ENCODE results near the gene FCHSD1.

GRCh38 chr5:141636106-141636412, 15.2 kb downstream of the FCHSD1 start:
- TF ChIP-seq CTCF (IDR thresholded peaks at IDR 0.05) (no peak), POLR2A (IDR thresholded peaks at IDR 0.05) (no peak)

All from thyroid gland (tissue), 4 donors.